NCI-H82 (cell line): Measurements from ENCODE around the gene CNFN.

Experiments used
- DNase-seq: peaks from one replicate; lab custom pipeline; 2025; lab: John Stamatoyannopoulos, UW

The CNFN gene

GRCh38 chr19:42389899-42390298, at the start of gene CNFN:
Gene CNFN, minus strand, starts transcription at chr19:42390297. Its CDS starts 1,260 bp downstream, at chr19:42389037.
- no peak for DNase-seq

- no peak for DNase-seq
Observed at GRCh38 chr19:42436006-42436405, 45.9 kb upstream of the CNFN start.

- no peak for DNase-seq
Observed at GRCh38 chr19:42435316-42435715, 45.2 kb upstream of the CNFN start.

- peak; percentile 75 for DNase-seq
Observed at GRCh38 chr19:42433503-42434260, 43.6 kb upstream of the CNFN start.

- no peak for DNase-seq
Observed at GRCh38 chr19:42431486-42431885, 41.4 kb upstream of the CNFN start.

GRCh38 chr19:42428676-42429075, 38.6 kb upstream of the CNFN start:
- DNase-seq = no peak

- DNase-seq = peak; percentile 54
Observed at GRCh38 chr19:42427313-42427712, 37.2 kb upstream of the CNFN start, which contains the start of gene LIPE. Gene LIPE, minus strand, starts transcription at chr19:42427388. Its CDS starts 239 bp downstream, at chr19:42427149.

- no peak for DNase-seq
Observed at GRCh38 chr19:42426643-42427042, 36.5 kb upstream of the CNFN start.

GRCh38 chr19:42424712-42425131, 34.6 kb upstream of the CNFN start:
- no peak for DNase-seq

GRCh38 chr19:42424345-42424707, 34.2 kb upstream of the CNFN start:
- DNase-seq = no peak

GRCh38 chr19:42423462-42424344, 33.6 kb upstream of the CNFN start:
- peak; percentile 90 for DNase-seq

- peak; percentile 58 for DNase-seq
Observed at GRCh38 chr19:42422901-42423461, 32.9 kb upstream of the CNFN start.

GRCh38 chr19:42422092-42422900, 32.2 kb upstream of the CNFN start:
- no peak for DNase-seq

- DNase-seq = no peak
Observed at GRCh38 chr19:42421591-42422031, 31.5 kb upstream of the CNFN start.

GRCh38 chr19:42421101-42421500, 31.0 kb upstream of the CNFN start:
- no peak for DNase-seq

GRCh38 chr19:42420055-42420544, 30.0 kb upstream of the CNFN start:
- peak; percentile 66 for DNase-seq

- DNase-seq = no peak
Observed at GRCh38 chr19:42419309-42419708, 29.2 kb upstream of the CNFN start.

GRCh38 chr19:42412661-42413076, 22.6 kb upstream of the CNFN start:
- DNase-seq = no peak

GRCh38 chr19:42412227-42412626, 22.1 kb upstream of the CNFN start:
- peak; percentile 83 for DNase-seq

- no peak for DNase-seq
Observed at GRCh38 chr19:42411581-42412178, 21.6 kb upstream of the CNFN start.

GRCh38 chr19:42410371-42410770, 20.3 kb upstream of the CNFN start:
- no peak for DNase-seq
